Activated T-cell treated with anti-CD3 and anti-CD28 coated beads, Interleukin-2, amount 50 U/mL, for 4 hours (primary cell): Measurements from ENCODE around the gene LMX1B. TPM values are rescaled to one million over a fixed set of nuclear protein-coding genes. Genes with fewer than 3 reads are reported as not detected.

Experiments
- ATAC-seq, 2 donors: fragments of 200-7000 bp; cut with Tn5 transposase; one replicate each; pipeline ENCODE4 v1.10.0; 2021
- DNase-seq: peaks from one replicate; pipeline ENCODE4 v3.0.0-alpha.2; 2020
- H3K27me3 Mint-ChIP-seq: one replicate; pipeline ENCODE4 v1.8.0; 2021; ENCODE audit warnings: low read depth, mixed read lengths
- H3K36me3 Mint-ChIP-seq: one replicate; pipeline ENCODE4 v1.8.0; 2022; ENCODE audit warnings: mixed read lengths; ENCODE audit not compliant: insufficient read depth
- H3K4me1 Mint-ChIP-seq: one replicate; pipeline ENCODE4 v1.8.0; 2021; ENCODE audit warnings: low read depth, mixed read lengths
- H3K4me3 Mint-ChIP-seq: one replicate; pipeline ENCODE4 v1.8.0; 2021; ENCODE audit warnings: mild to moderate bottlenecking, moderate library complexity, mixed read lengths
- H3K9me3 Mint-ChIP-seq: one replicate; pipeline ENCODE4 v1.8.0; 2021; ENCODE audit warnings: mixed read lengths
- total RNA-seq, 3 donors: library from RNA; stranded (reverse); gene quantifications; one replicate each; pipeline ENCODE4 v1.2.1, GENCODE V29; 2021

LMX1B gene
- total RNA-seq, 3 donors from 2014 or later = not detected

- ATAC-seq (no peak), DNase-seq (no peak)
- no peaks in the 10 kb centered on the region for H3K4me1 Mint-ChIP-seq
- H3K27me3 Mint-ChIP-seq = peaks cover 45% of the 10 kb centered on the region
- no peaks in the 10 kb centered on the region for H3K9me3 Mint-ChIP-seq
- no peak overlapping the region for H3K4me3 Mint-ChIP-seq
- H3K36me3 Mint-ChIP-seq = no peaks in the 10 kb centered on the region
Measured at GRCh38 chr9:126663661-126664072, 49.9 kb downstream of the LMX1B start.

GRCh38 chr9:126664900-126665643 lies 51.3 kb downstream of the LMX1B start:
- DNase-seq = no peak
- H3K4me3 Mint-ChIP-seq = no peak overlapping the region
- H3K4me1 Mint-ChIP-seq = no peaks in the 10 kb centered on the region
- H3K9me3 Mint-ChIP-seq = no peaks in the 10 kb centered on the region
- no peak for ATAC-seq
- no peaks in the 10 kb centered on the region for H3K36me3 Mint-ChIP-seq
- peaks cover 39% of the 10 kb centered on the region for H3K27me3 Mint-ChIP-seq

GRCh38 chr9:126665644-126666035 lies 51.9 kb downstream of the LMX1B start:
- DNase-seq (no peak), ATAC-seq (no peak)
- Mint-ChIP-seq H3K4me3 (no peak overlapping the region), H3K4me1 (no peaks in the 10 kb centered on the region), H3K9me3 (no peaks in the 10 kb centered on the region), H3K27me3 (peaks cover 37% of the 10 kb centered on the region), H3K36me3 (no peaks in the 10 kb centered on the region)

- peaks cover 37% of the 10 kb centered on the region for H3K27me3 Mint-ChIP-seq
- no peak for ATAC-seq
- no peaks in the 10 kb centered on the region for H3K9me3 Mint-ChIP-seq
- no peaks in the 10 kb centered on the region for H3K36me3 Mint-ChIP-seq
- no peaks in the 10 kb centered on the region for H3K4me1 Mint-ChIP-seq
- H3K4me3 Mint-ChIP-seq = no peak overlapping the region
- DNase-seq = no peak
Measured at GRCh38 chr9:126666155-126666803, 52.6 kb downstream of the LMX1B start.

- Mint-ChIP-seq H3K4me3 (no peak overlapping the region), H3K9me3 (no peaks in the 10 kb centered on the region), H3K27me3 (peaks cover 42% of the 10 kb centered on the region), H3K4me1 (no peaks in the 10 kb centered on the region), H3K36me3 (no peaks in the 10 kb centered on the region)
- ATAC-seq (no peak), DNase-seq (no peak)
Measured at GRCh38 chr9:126667190-126668055, 53.7 kb downstream of the LMX1B start.

- Mint-ChIP-seq H3K9me3 (no peaks in the 10 kb centered on the region), H3K4me3 (no peak overlapping the region), H3K36me3 (no peaks in the 10 kb centered on the region), H3K4me1 (no peaks in the 10 kb centered on the region), H3K27me3 (peaks cover 41% of the 10 kb centered on the region)
- no peak for DNase-seq
- ATAC-seq = no peak
Measured at GRCh38 chr9:126668058-126668457, 54.3 kb downstream of the LMX1B start.

- DNase-seq (no peak), ATAC-seq (no peak)
- no peaks in the 10 kb centered on the region for H3K9me3 Mint-ChIP-seq
- no peaks in the 10 kb centered on the region for H3K36me3 Mint-ChIP-seq
- H3K4me1 Mint-ChIP-seq = no peaks in the 10 kb centered on the region
- H3K4me3 Mint-ChIP-seq = no peak overlapping the region
- H3K27me3 Mint-ChIP-seq = peaks cover 43% of the 10 kb centered on the region
Measured at GRCh38 chr9:126669108-126669507, 55.4 kb downstream of the LMX1B start.

GRCh38 chr9:126670270-126670669 lies 56.5 kb downstream of the LMX1B start:
- DNase-seq (no peak), ATAC-seq (no peak)
- H3K36me3 Mint-ChIP-seq = no peaks in the 10 kb centered on the region
- peaks cover 46% of the 10 kb centered on the region for H3K27me3 Mint-ChIP-seq
- no peak overlapping the region for H3K4me3 Mint-ChIP-seq
- no peaks in the 10 kb centered on the region for H3K9me3 Mint-ChIP-seq
- H3K4me1 Mint-ChIP-seq = peaks cover 1% of the 10 kb centered on the region

- H3K4me3 Mint-ChIP-seq = no peak overlapping the region
- H3K4me1 Mint-ChIP-seq = peaks cover 3% of the 10 kb centered on the region
- no peaks in the 10 kb centered on the region for H3K36me3 Mint-ChIP-seq
- ATAC-seq (no peak), DNase-seq (no peak)
- H3K9me3 Mint-ChIP-seq = no peaks in the 10 kb centered on the region
- H3K27me3 Mint-ChIP-seq = peaks cover 40% of the 10 kb centered on the region
Measured at GRCh38 chr9:126671381-126671831, 57.7 kb downstream of the LMX1B start.

GRCh38 chr9:126671983-126672382 lies 58.3 kb downstream of the LMX1B start:
- peaks cover 3% of the 10 kb centered on the region for H3K4me1 Mint-ChIP-seq
- no peaks in the 10 kb centered on the region for H3K36me3 Mint-ChIP-seq
- DNase-seq (no peak), ATAC-seq (no peak)
- no peak overlapping the region for H3K4me3 Mint-ChIP-seq
- H3K27me3 Mint-ChIP-seq = peaks cover 38% of the 10 kb centered on the region
- no peaks in the 10 kb centered on the region for H3K9me3 Mint-ChIP-seq

GRCh38 chr9:126672634-126673284 lies 59.0 kb downstream of the LMX1B start:
- ATAC-seq = no peak
- Mint-ChIP-seq H3K4me3 (no peak overlapping the region), H3K9me3 (no peaks in the 10 kb centered on the region), H3K36me3 (no peaks in the 10 kb centered on the region), H3K27me3 (peaks cover 46% of the 10 kb centered on the region), H3K4me1 (peaks cover 7% of the 10 kb centered on the region)
- DNase-seq = no peak

- ATAC-seq (no peak), DNase-seq (no peak)
- no peaks in the 10 kb centered on the region for H3K36me3 Mint-ChIP-seq
- H3K27me3 Mint-ChIP-seq = peaks cover 52% of the 10 kb centered on the region
- H3K9me3 Mint-ChIP-seq = no peaks in the 10 kb centered on the region
- peaks cover 7% of the 10 kb centered on the region for H3K4me1 Mint-ChIP-seq
- no peak overlapping the region for H3K4me3 Mint-ChIP-seq
Measured at GRCh38 chr9:126673689-126674364, 60.1 kb downstream of the LMX1B start.

- no peak overlapping the region for H3K4me3 Mint-ChIP-seq
- ATAC-seq = no peak
- H3K4me1 Mint-ChIP-seq = peaks cover 7% of the 10 kb centered on the region
- no peaks in the 10 kb centered on the region for H3K36me3 Mint-ChIP-seq
- H3K27me3 Mint-ChIP-seq = peaks cover 59% of the 10 kb centered on the region
- no peak for DNase-seq
- H3K9me3 Mint-ChIP-seq = no peaks in the 10 kb centered on the region
Measured at GRCh38 chr9:126674365-126675146, 60.8 kb downstream of the LMX1B start.
